Measurements from ENCODE around the gene CNKSR1. TPM values are rescaled to one million over a fixed set of nuclear protein-coding genes. Genes with fewer than 3 reads are reported as not detected.

CNKSR1 gene
- total RNA-seq (2012; rRNA removed) = 0.28 TPM in 1 of 2 replicates, not detected in the other
- polyA plus RNA-seq (2012; rRNA removed) = 0.30 and 0.43 TPM in 2 replicates
- 0.24 and 1.2 TPM in 2 replicates for polyA plus RNA-seq (2012; cell fraction: cytosol; rRNA removed)
- polyA plus RNA-seq (2012; cell fraction: nucleus; rRNA removed; ENCODE audit: low replicate concordance) = 3.8 and 5.8 TPM in 2 replicates
- Bru-seq, nascent RNA = percentile 25 among the genes with signal in this experiment
- BruChase-seq, experiment 1, labeled RNA remaining after a 6-hour chase = percentile 30 among the genes with signal in this experiment
- BruChase-seq, experiment 2, labeled RNA remaining after a 2-hour chase = percentile 34 among the genes with signal in this experiment
- long read RNA-seq = 0 reads

- no peaks in the 10 kb centered on the region for H4K20me1 ChIP-seq (ENCODE audit: insufficient read depth, low read length)
- no peaks in the 10 kb centered on the region for H3K27me3 ChIP-seq (ENCODE audit: control insufficient read depth, insufficient read depth, low read length)
- in situ Hi-C loops (cut with MboI; ENCODE audit: low sequenced_read_pairs) = no loop called here
- H3K14ac ChIP-seq (replicated peaks; ENCODE audit: low read depth, low read length) = no peak within 1 kb of the TSS
- H3K4ac ChIP-seq (ENCODE audit: low read depth, low read length) = no peak within 1 kb of the TSS
- H3K4me2 ChIP-seq (ENCODE audit: low read depth, low read length) = no peak within 1 kb of the TSS
- no peak within 1 kb of the TSS for H2AK9ac ChIP-seq (replicated peaks; ENCODE audit: low read depth, low read length, poor library complexity)
- no peak within 1 kb of the TSS for H3K18ac ChIP-seq (ENCODE audit: low read depth, low read length)
- dilution Hi-C loops (cut with HindIII; ENCODE audit: low sequenced_read_pairs, unreplicated experiment) = no loop called here
- H3K36me3 ChIP-seq (ENCODE audit: control insufficient read depth, insufficient read depth, low read length) = no peaks in the 10 kb centered on the region
- ChIA-PET CTCF (interaction anchor here (1.4 kb wide), 1 partner anchor 32 kb away, joined by 3 read pairs; no protein-coding TSS in a partner anchor), POLR2A (ENCODE audit: unreplicated experiment) (interaction anchor here (1.0 kb wide), 1 partner anchor 285 kb away, joined by 3 read pairs; no protein-coding TSS in a partner anchor)
- 52% methylated on average over 16 of the region's 21 CpGs; no CpG with 5 or more reads in 1 of the 2 experiments for WGBS, 2 experiments (ENCODE audit: extremely low coverage in 2 of 2, insufficient read length in 1 of 2)
- H3K27ac ChIP-seq (ENCODE audit: insufficient read depth, low read length) = no peak within 1 kb of the TSS
- H3K79me1 ChIP-seq (ENCODE audit: low read depth in 1 of 2, low read length in 2 of 2) = no peaks in the 10 kb centered on the region
- intact Hi-C loops (cut with micrococcal nuclease) = no loop called here
- H3K23ac ChIP-seq (ENCODE audit: low read depth, low read length) = no peak within 1 kb of the TSS
- H2BK5ac ChIP-seq (ENCODE audit: low read depth, low read length, poor library complexity, severe bottlenecking) = no peak within 1 kb of the TSS
- no peaks in the 10 kb centered on the region for H3K9me3 ChIP-seq (ENCODE audit: control insufficient read depth, insufficient read depth, low read length)
- no peak within 1 kb of the TSS for H2BK120ac ChIP-seq (ENCODE audit: low read depth, low read length)
- H2BK20ac ChIP-seq (ENCODE audit: low read depth, low read length) = no peak within 1 kb of the TSS
- H4K5ac ChIP-seq (ENCODE audit: low read depth, low read length) = no peak within 1 kb of the TSS
- H3K9me1 ChIP-seq (ENCODE audit: insufficient read depth, low read length) = no peaks in the 10 kb centered on the region
- no peak within 1 kb of the TSS for H3K9ac ChIP-seq (ENCODE audit: low read depth, low read length)
- DNase-seq (no peak), ATAC-seq (ENCODE audit: low read depth) (no peak)
- peak within 1 kb of the TSS; percentile 56 for H2AFZ ChIP-seq (replicated peaks; ENCODE audit: low read length, poor library complexity)
- H3K56ac ChIP-seq (ENCODE audit: extremely low read depth, insufficient read depth, low read length) = no peak within 1 kb of the TSS
- H2BK15ac ChIP-seq (ENCODE audit: low read depth, low read length) = no peak within 1 kb of the TSS
- no peaks in the 10 kb centered on the region for H3K4me1 ChIP-seq (ENCODE audit: control insufficient read depth, insufficient read depth, low read length)
- BruUV-seq (replicated peaks) = no TSS peak
- no peak within 1 kb of the TSS for H4K8ac ChIP-seq (ENCODE audit: low read depth in 2 of 2, low read length in 2 of 2)
- H2AK5ac ChIP-seq (ENCODE audit: low read depth, low read length) = no peak within 1 kb of the TSS
- no peak within 1 kb of the TSS for H3K4me3 ChIP-seq (ENCODE audit: insufficient read depth, low read depth, low read length)
- no peak within 1 kb of the TSS for H4K91ac ChIP-seq (ENCODE audit: insufficient read depth, low read depth, low read length)
- TF ChIP-seq RFX5 (IDR thresholded peaks at IDR 0.05; ENCODE audit: low read depth, low read length) (no peak), CHD1 (IDR thresholded peaks at IDR 0.05; ENCODE audit: low read depth, low read length) (no peak), RCOR1 (IDR thresholded peaks at IDR 0.05; ENCODE audit: insufficient replicate concordance, low read length) (no peak), SMC3 (IDR thresholded peaks at IDR 0.05; ENCODE audit: low read depth, low read length) (no peak), MAZ (IDR thresholded peaks at IDR 0.05; ENCODE audit: borderline replicate concordance, low read depth, low read length) (no peak), FOS (IDR thresholded peaks at IDR 0.05; ENCODE audit: low read depth, low read length) (no peak), CEBPB (IDR thresholded peaks at IDR 0.05; ENCODE audit: low read depth, low read length) (no peak), CTCF (conservative IDR thresholded peaks at IDR 0.05; ENCODE audit: low read depth, low read length) (no peak), MAFK (IDR thresholded peaks at IDR 0.05; ENCODE audit: low read depth, low read length) (no peak), POLR2A (IDR thresholded peaks at IDR 0.05; ENCODE audit: low read depth, low read length) (no peak), BHLHE40 (IDR thresholded peaks at IDR 0.05; ENCODE audit: low read depth, low read length) (no peak), MXI1 (IDR thresholded peaks at IDR 0.05; ENCODE audit: borderline replicate concordance, low read depth, low read length) (no peak), USF2 (IDR thresholded peaks at IDR 0.05; ENCODE audit: low read depth, low read length) (no peak), NFE2L2 (IDR thresholded peaks at IDR 0.05; ENCODE audit: low read depth, low read length) (no peak), ELK1 (IDR thresholded peaks at IDR 0.05; ENCODE audit: borderline replicate concordance, low read depth, low read length) (no peak)
These were observed at the start of gene CNKSR1 for GRCh38 chr1:26177182-26177684. CNKSR1 (plus strand) TSS chr1:26177491; CDS start chr1:26177548, 57 bp downstream.

All from IMR-90 (cell line).